ENCODE measurements around the gene CACNB1. TPM values are rescaled to one million over a fixed set of nuclear protein-coding genes. Genes with fewer than 3 reads are reported as not detected.

Gene CACNB1
- polyA plus RNA-seq, 1 donor from 2014 or later = 18.9 TPM

- H3K27me3 ChIP-seq (ENCODE audit: insufficient read depth, low read depth, low read length) = no peaks in the 10 kb centered on the region
- TF ChIP-seq TAF1 (IDR thresholded peaks at IDR 0.05; ENCODE audit: low read depth) = no peak
- TF ChIP-seq MXI1 (conservative IDR thresholded peaks at IDR 0.05; ENCODE audit: poor library complexity, severe bottlenecking) = no peak
- H3K79me2 ChIP-seq (replicated peaks; ENCODE audit: insufficient read depth, low read length) = peaks cover 45% of the 10 kb centered on the region
- peaks cover 6% of the 10 kb centered on the region for H4K20me1 ChIP-seq (ENCODE audit: insufficient read depth)
- peak overlapping the region; percentile 98 for H3K9ac ChIP-seq (ENCODE audit: low read length)
- no peaks in the 10 kb centered on the region for H3K36me3 ChIP-seq (ENCODE audit: insufficient read depth, low read length)
- H3K4me3 ChIP-seq (ENCODE audit: low read length) = peak overlapping the region; percentile 98
- H2AFZ ChIP-seq (ENCODE audit: low read depth, low read length) = peak overlapping the region; percentile 18
- H3F3A ChIP-seq (ENCODE audit: insufficient read depth, low read length, poor library complexity, severe bottlenecking) = no peaks in the 10 kb centered on the region
- peak overlapping the region; percentile 97 for H3K27ac ChIP-seq (ENCODE audit: low read length)
- no peaks in the 10 kb centered on the region for H3K9me2 ChIP-seq (ENCODE audit: insufficient read depth, low read length)
- no peaks in the 10 kb centered on the region for H3K9me3 ChIP-seq (ENCODE audit: low read length)
- peak overlapping the region; percentile 60 for H3K4me2 ChIP-seq (ENCODE audit: low read length)
These were observed 707 bp upstream of the CACNB1 start for GRCh38 chr17:39198186-39198566.

GRCh38 chr17:39196808-39197291 lies 619 bp downstream of the CACNB1 start:
- Histone ChIP-seq H3K36me3 (ENCODE audit: insufficient read depth, low read length) (no peaks in the 10 kb centered on the region), H2AFZ (ENCODE audit: low read depth, low read length) (peak overlapping the region; percentile 76), H4K20me1 (ENCODE audit: insufficient read depth) (peaks cover 6% of the 10 kb centered on the region)

More at GRCh38 chr17:39196808-39197291, 619 bp downstream of the CACNB1 start:
- Histone ChIP-seq H3F3A (ENCODE audit: insufficient read depth, low read length, poor library complexity, severe bottlenecking) (no peaks in the 10 kb centered on the region), H3K27me3 (ENCODE audit: insufficient read depth, low read depth, low read length) (no peaks in the 10 kb centered on the region), H3K4me2 (ENCODE audit: low read length) (no peak overlapping the region), H3K79me2 (replicated peaks; ENCODE audit: insufficient read depth, low read length) (peaks cover 44% of the 10 kb centered on the region), H3K9me2 (ENCODE audit: insufficient read depth, low read length) (no peaks in the 10 kb centered on the region), H3K4me3 (ENCODE audit: low read length) (peak overlapping the region; percentile 98), H3K9me3 (ENCODE audit: low read length) (no peaks in the 10 kb centered on the region), H3K27ac (ENCODE audit: low read length) (peak overlapping the region; percentile 97), H3K9ac (ENCODE audit: low read length) (peak overlapping the region; percentile 98)
- peak; percentile 7 for TF ChIP-seq POLR2AphosphoS5 (IDR thresholded peaks at IDR 0.05)
- peak; percentile 11 for TF ChIP-seq MXI1 (conservative IDR thresholded peaks at IDR 0.05; ENCODE audit: poor library complexity, severe bottlenecking)
- TF ChIP-seq CTCF (IDR thresholded peaks at IDR 0.05; ENCODE audit: poor library complexity, severe bottlenecking) = no peak
- no peak for TF ChIP-seq EP300 (conservative IDR thresholded peaks at IDR 0.05; ENCODE audit: poor library complexity, severe bottlenecking)
- TF ChIP-seq REST (IDR thresholded peaks at IDR 0.05; ENCODE audit: borderline replicate concordance) = no peak
- TF ChIP-seq SMC3 (conservative IDR thresholded peaks at IDR 0.05; ENCODE audit: poor library complexity) = no peak
- TF ChIP-seq TAF1 (IDR thresholded peaks at IDR 0.05; ENCODE audit: low read depth) = no peak
- no peak for TF ChIP-seq RAD21 (conservative IDR thresholded peaks at IDR 0.05)
